NOMO-1 (cell line): ENCODE measurements around the gene CHST5.

Source experiments
- DNase-seq, 2 experiments: peaks; one replicate each; lab custom pipeline; 2025; ENCODE audit not compliant: unreplicated experiment in 2 of 2; lab: John Stamatoyannopoulos, UW

Gene CHST5

GRCh38 chr16:75481475-75481874 is 54.4 kb downstream of the CHST5 start:
- DNase-seq = no peak

DNA sequence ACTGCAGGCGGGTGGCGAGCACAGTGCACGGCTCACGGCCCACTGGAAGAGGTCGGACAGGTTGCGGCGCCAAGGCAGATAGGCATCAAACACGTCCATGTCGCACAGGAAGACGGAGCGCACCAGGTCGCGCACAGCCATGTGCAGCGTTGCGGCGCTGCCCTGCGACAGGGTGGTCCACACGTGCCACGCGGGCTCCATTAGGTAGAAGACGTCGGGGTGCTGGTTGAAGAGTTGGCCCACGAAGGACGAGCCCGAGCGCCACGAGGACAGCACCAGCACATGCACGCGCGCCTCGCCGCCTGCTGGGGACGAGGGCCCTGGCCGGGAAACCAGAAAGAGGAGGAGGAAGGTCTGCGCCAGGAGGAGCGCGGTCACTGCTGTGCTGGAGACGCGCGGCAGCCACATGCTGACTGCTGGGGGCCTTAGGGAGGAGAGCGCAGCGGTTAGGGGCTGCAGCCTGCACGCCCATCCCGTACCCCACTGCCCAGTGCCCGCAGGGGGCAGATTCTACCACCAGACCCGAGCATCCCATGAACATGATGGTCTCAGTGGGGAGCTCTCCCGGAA is 56.4 kb downstream of the CHST5 start:
- no peak for DNase-seq
